H1 (cell line): Measurements from ENCODE around the gene BPIFB4. TPM values are rescaled to one million over a fixed set of nuclear protein-coding genes. Genes with fewer than 3 reads are reported as not detected.
"Not testable (repeated sequence)": the region's sequence is repeated elsewhere in the genome, so short reads cannot be mapped to it uniquely, and the experiment has no call there.

Experiments
- CTCF ChIA-PET: fragments of 300-600 bp; sonication (Branson Sonifier 250); formaldehyde crosslinking; loops from one replicate; lab custom pipeline; 2021; ENCODE audit not compliant: partially characterized antibody; lab: Charles Lee
- POLR2A ChIA-PET: fragments of 300-600 bp; sonication (Branson Sonifier 250); formaldehyde crosslinking; loops from one replicate; lab custom pipeline; 2021; ENCODE audit warnings: inconsistent platforms; ENCODE audit not compliant: partially characterized antibody; lab: Charles Lee
- DNase-seq, 2 experiments: peaks; one replicate each; pipeline versions ENCODE4 v3.0.0 to v3.0.0-alpha.2; 2010 to 2022; ENCODE audit warnings: low spot score in 2 of 2, low read depth in 1 of 2, mixed read lengths in 1 of 2
- FAIRE-seq: peaks from 2 replicates; lab custom pipeline; 2011; peaks lifted over from hg19 to GRCh38; lab: Jason Lieb, UNC
- H2AFZ ChIP-seq: 2 replicates; pipeline ENCODE4 v1.8.1; 2012; ENCODE audit warnings: low read length, inconsistent platforms
- H2AK5ac ChIP-seq: 2 replicates; pipeline ENCODE4 v1.6.1; 2013; ENCODE audit warnings: low read depth, low read length
- H2BK120ac ChIP-seq: replicated peaks from 2 replicates; pipeline ENCODE3; 2013; ENCODE audit warnings: low read depth, low read length, inconsistent platforms
- H2BK12ac ChIP-seq: 2 replicates; pipeline ENCODE4 v1.6.1; 2013; ENCODE audit warnings: low read depth, low read length
- H2BK15ac ChIP-seq: 2 replicates; pipeline ENCODE4 v1.6.1; 2013; ENCODE audit warnings: low read length
- H2BK20ac ChIP-seq: 2 replicates; pipeline ENCODE4 v1.6.1; 2013; ENCODE audit warnings: low read length
- H2BK5ac ChIP-seq: 2 replicates; pipeline ENCODE4 v1.6.1; 2013; ENCODE audit warnings: low read depth, low read length
- H3K14ac ChIP-seq: 2 replicates; pipeline ENCODE4 v1.6.1; 2013; ENCODE audit warnings: inconsistent platforms; ENCODE audit not compliant: insufficient read length
- H3K18ac ChIP-seq: 2 replicates; pipeline ENCODE4 v1.6.1; 2013; ENCODE audit warnings: low read length; ENCODE audit errors: extremely low read depth
- H3K23ac ChIP-seq: 2 replicates; pipeline ENCODE4 v1.6.1; 2013; ENCODE audit warnings: inconsistent platforms; ENCODE audit not compliant: insufficient read length
- H3K23me2 ChIP-seq: 2 replicates; pipeline ENCODE4 v1.6.1; 2013; ENCODE audit warnings: low read depth, low read length
- H3K27ac ChIP-seq: 2 replicates; pipeline ENCODE4 v1.6.1; 2011; ENCODE audit warnings: low read depth, low read length, inconsistent platforms
- H3K27me3 ChIP-seq, 4 experiments: replicated peaks in 1 of 4; 1 replicate in 1 of 4; 2 replicates in 3 of 4; pipeline versions ENCODE4 v1.6.1 to v1.8.1; 2011 to 2013; ENCODE audit warnings: low read length in 3 of 4, mild to moderate bottlenecking in 3 of 4, inconsistent platforms in 2 of 4, mixed read lengths in 2 of 4, moderate library complexity in 1 of 4; ENCODE audit not compliant: control insufficient read depth in 3 of 4, insufficient read depth in 3 of 4; ENCODE audit errors: extremely low read depth in 1 of 4
- H3K36me3 ChIP-seq, 4 experiments: 2 replicates each; pipeline versions ENCODE4 v1.6.1 to v1.8.1; 2011 to 2013; ENCODE audit warnings: mild to moderate bottlenecking in 4 of 4, low read length in 3 of 4, moderate library complexity in 2 of 4, control low read depth in 1 of 4, inconsistent platforms in 1 of 4; ENCODE audit not compliant: insufficient read depth in 4 of 4, control insufficient read depth in 2 of 4
- H3K4ac ChIP-seq: replicated peaks from 2 replicates; pipeline ENCODE3; 2013; ENCODE audit warnings: low read length, low read depth, mixed read lengths, inconsistent platforms; ENCODE audit not compliant: insufficient read length
- H3K4me1 ChIP-seq, 4 experiments: replicated peaks in 1 of 4; 1 replicate in 1 of 4; 2 replicates in 3 of 4; pipeline versions ENCODE4 v1.6.1 to v1.8.1; 2011 to 2013; ENCODE audit warnings: low read length in 3 of 4, inconsistent platforms in 2 of 4, mixed read lengths in 1 of 4; ENCODE audit not compliant: insufficient read depth in 4 of 4, control insufficient read depth in 3 of 4
- H3K4me2 ChIP-seq, 2 experiments: 2 replicates each; pipeline versions ENCODE4 v1.6.1 to v1.8.1; 2011 to 2013; ENCODE audit warnings: low read depth in 2 of 2, low read length in 2 of 2, control low read depth in 1 of 2, inconsistent platforms in 1 of 2, mild to moderate bottlenecking in 1 of 2; ENCODE audit not compliant: insufficient read depth in 1 of 2
- H3K4me3 ChIP-seq, 4 experiments: fragments of 200-600, 300-600 bp in 1 of 4; sonication (generic), shearing (Covaris generic), sonication (Bioruptor Twin) in 1 of 4; 2 replicates each; pipeline versions ENCODE4 v1.5.1 to v1.8.1; 2011 to 2016; ENCODE audit warnings: low read length in 4 of 4, low read depth in 3 of 4, control low read depth in 2 of 4, inconsistent platforms in 2 of 4, mild to moderate bottlenecking in 2 of 4, mixed read lengths in 1 of 4, moderate library complexity in 1 of 4; ENCODE audit not compliant: insufficient read depth in 2 of 4; ENCODE audit errors: extremely low read depth in 1 of 4
- H3K56ac ChIP-seq: replicated peaks from 2 replicates; pipeline ENCODE3; 2013; ENCODE audit warnings: low read depth, mild to moderate bottlenecking, mixed read lengths, low read length, inconsistent platforms; ENCODE audit not compliant: insufficient read length
- H3K79me1 ChIP-seq: 2 replicates; pipeline ENCODE4 v1.6.1; 2013; ENCODE audit warnings: low read depth, low read length, control low read depth
- H3K79me2 ChIP-seq, 2 experiments: 2 replicates each; pipeline versions ENCODE4 v1.6.1 to v1.8.1; 2012 to 2013; ENCODE audit warnings: low read length in 2 of 2, mild to moderate bottlenecking in 2 of 2, inconsistent platforms in 1 of 2; ENCODE audit not compliant: insufficient read depth in 2 of 2, control insufficient read depth in 1 of 2
- H3K9ac ChIP-seq, 4 experiments: replicated peaks in 1 of 4; 1 replicate in 1 of 4; 2 replicates in 3 of 4; pipeline versions ENCODE4 v1.6.1 to v1.8.1; 2011 to 2013; ENCODE audit warnings: low read depth in 3 of 4, low read length in 3 of 4, control low read depth in 2 of 4, mild to moderate bottlenecking in 2 of 4, moderate library complexity in 2 of 4, inconsistent platforms in 1 of 4; ENCODE audit errors: extremely low read depth in 1 of 4
- H3K9me3 ChIP-seq, 2 experiments: 2 replicates each; pipeline versions ENCODE4 v1.6.1 to v1.8.1; 2012 to 2013; ENCODE audit warnings: mild to moderate bottlenecking in 2 of 2, moderate library complexity in 2 of 2, control low read depth in 1 of 2, inconsistent platforms in 1 of 2, low read depth in 1 of 2, low read length in 1 of 2, mixed read lengths in 1 of 2; ENCODE audit not compliant: insufficient read depth in 2 of 2
- H4K20me1 ChIP-seq, 2 experiments: replicated peaks in 1 of 2; 2 replicates each; pipeline versions ENCODE3 to v1.8.1; 2011 to 2013; ENCODE audit warnings: inconsistent platforms in 2 of 2, low read length in 2 of 2, mild to moderate bottlenecking in 1 of 2; ENCODE audit not compliant: insufficient read depth in 2 of 2, control insufficient read depth in 1 of 2
- H4K5ac ChIP-seq: 2 replicates; pipeline ENCODE4 v1.6.1; 2013; ENCODE audit warnings: low read length, low read depth, mixed read lengths, inconsistent platforms; ENCODE audit not compliant: insufficient read length
- H4K8ac ChIP-seq: 2 replicates; pipeline ENCODE4 v1.8.0; 2013; ENCODE audit warnings: mild to moderate bottlenecking, moderate library complexity, low read length, inconsistent platforms; ENCODE audit not compliant: insufficient read depth; ENCODE audit errors: extremely low read depth
- H4K91ac ChIP-seq: replicated peaks from 2 replicates; pipeline ENCODE3; 2013; ENCODE audit warnings: low read length, mixed read lengths, inconsistent platforms; ENCODE audit not compliant: insufficient read length
- WGBS, 2 experiments: shearing (Covaris generic) in 1 of 2; methylation state at CpG; one replicate each; pipeline versions ENCODE4 v1.1.6 to v1.1.7; 2013 to 2015; ENCODE audit warnings: low lambda C conversion rate in 2 of 2, mixed read lengths in 2 of 2, inconsistent platforms in 1 of 2, low coverage in 1 of 2, missing lambda C conversion rate in 1 of 2; ENCODE audit not compliant: insufficient replicate concordance in 2 of 2, insufficient coverage in 1 of 2, insufficient read length in 1 of 2; ENCODE audit errors: extremely low coverage in 1 of 2, missing lambda C conversion rate in 1 of 2; 5-methylcytosine and 5-hydroxymethylcytosine counted together
- polyA plus RNA-seq, 7 experiments: library from polyadenylated mRNA; depleted of rRNA in 3 of 7; stranded (reverse) in 5 of 7; unstranded in 2 of 7; fragments of >200 nt in 5 of 7; fragments of 200-250 nt in 2 of 7; gene quantifications; 1 replicate in 5 of 7; 2 replicates in 1 of 7; 4 replicates in 1 of 7; pipeline versions ENCODE4 v1.2.1 to v1.2.3, GENCODE V29; 2011 to 2013; ENCODE audit warnings: missing spikeins in 2 of 7, mixed read lengths in 2 of 7
- total RNA-seq: library from RNA; stranded (reverse); fragmentation: NEBNext Ultra II Directional; extraction: Animal tissue kit (Norgen Biotek cat#: 25700); gene quantifications from 2 replicates; pipeline ENCODE4 v1.2.1, GENCODE V29; 2021

BPIFB4 gene
- total and polyA plus RNA-seq, 2 of the 8 experiments (the other 6 are each of a cell fraction or from before 2014, with no cell fraction given) = not detected

DNA sequence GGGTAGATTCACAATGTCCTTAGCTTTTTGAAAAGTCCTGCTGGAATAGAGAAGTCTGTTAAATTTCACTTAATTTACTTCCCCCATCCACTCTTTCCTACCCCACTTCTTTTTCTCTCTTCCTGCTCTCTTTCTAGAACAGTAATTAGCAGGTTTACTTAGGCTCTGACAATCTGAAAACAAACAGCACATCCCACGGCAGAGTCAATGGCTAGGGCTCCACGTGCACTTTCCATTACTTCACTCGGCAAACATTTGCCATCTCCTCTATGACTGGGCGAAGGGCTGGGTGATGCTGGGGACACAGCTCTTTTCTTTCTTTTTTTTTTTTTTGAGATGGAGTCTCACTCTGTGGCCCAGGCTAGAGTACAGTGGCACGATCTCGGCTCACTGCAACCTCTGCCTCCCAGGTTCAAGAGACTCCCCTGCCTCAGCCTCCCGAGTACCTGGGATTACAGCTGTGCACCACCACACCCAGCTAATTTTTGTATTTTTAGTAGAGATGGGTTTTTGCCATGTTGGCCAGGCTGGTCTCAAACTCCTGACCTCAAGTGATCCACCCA lies 26.7 kb downstream of the BPIFB4 start:
- H3K36me3 ChIP-seq, H3K4me1 ChIP-seq, H2BK15ac ChIP-seq, H2BK12ac ChIP-seq, H2BK5ac ChIP-seq, H4K91ac ChIP-seq, H2AK5ac ChIP-seq, H3K27ac ChIP-seq, H3K9ac ChIP-seq, H4K8ac ChIP-seq, H3K9me3 ChIP-seq, H3K79me1 ChIP-seq, H4K5ac ChIP-seq, POLR2A ChIA-PET, H2AFZ ChIP-seq, H3K56ac ChIP-seq, H3K14ac ChIP-seq, FAIRE-seq, H3K4ac ChIP-seq, H2BK20ac ChIP-seq, DNase-seq, H2BK120ac ChIP-seq, H3K4me3 ChIP-seq, H3K4me2 ChIP-seq, H4K20me1 ChIP-seq, H3K23me2 ChIP-seq, H3K23ac ChIP-seq, H3K79me2 ChIP-seq, H3K27me3 ChIP-seq, H3K18ac ChIP-seq: not testable (repeated sequence)
- WGBS, 2 experiments = 86% methylated on average over 7 of the region's 7 CpGs; no CpG with 5 or more reads in 1 of the 2 experiments
- CTCF ChIA-PET = interaction anchor here (1.0 to 2.4 kb wide), 6 partner anchors 10 to 111 kb away, joined by 3 to 8 read pairs (median 4); no protein-coding TSS in a partner anchor
